Psoas muscle (tissue), 8 donors: ENCODE results near the gene SH3D21. TPM values are rescaled to one million over a fixed set of nuclear protein-coding genes. Genes with fewer than 3 reads are reported as not detected.

Experiments
- ATAC-seq, 4 donors: fragments of 200-7000 bp; cut with Tn5 transposase; one replicate each; pipeline ENCODE4 v1.9.1; 2020; ENCODE audit warnings: moderate library complexity in 3 of 4, mild to moderate bottlenecking in 2 of 4
- DNase-seq, 2 donors: peaks; one replicate each; pipeline ENCODE4 v3.0.0-alpha.2; 2020
- H3K27ac ChIP-seq: fragments of 200-600 bp; one replicate; pipeline ENCODE4 v1.8.0; 2022
- H3K27me3 ChIP-seq, 3 donors: fragments of 200-600 bp in 1 of 3; one replicate each; pipeline versions ENCODE4 v1.6.1 to v1.8.0; 2013 to 2022; ENCODE audit warnings: low read length in 2 of 3, mild to moderate bottlenecking in 2 of 3, moderate library complexity in 1 of 3; ENCODE audit not compliant: insufficient read depth in 3 of 3
- H3K36me3 ChIP-seq, 2 donors: fragments of 200-600 bp in 1 of 2; one replicate each; pipeline versions ENCODE4 v1.6.1 to v1.8.0; 2013 to 2022; ENCODE audit warnings: low read depth in 1 of 2, mild to moderate bottlenecking in 1 of 2, moderate library complexity in 1 of 2; ENCODE audit not compliant: insufficient read depth in 1 of 2
- H3K4me1 ChIP-seq: fragments of 200-600 bp; one replicate; pipeline ENCODE4 v1.8.0; 2022
- H3K4me3 ChIP-seq: fragments of 200-600 bp; one replicate; pipeline ENCODE4 v1.8.0; 2022; ENCODE audit warnings: mild to moderate bottlenecking
- H3K9me3 ChIP-seq: fragments of 200-600 bp; one replicate; pipeline ENCODE4 v1.8.0; 2022
- CTCF ChIP-seq: fragments of 200-600 bp; IDR thresholded peaks from one replicate; pipeline ENCODE4 v1.8.0; 2022; ENCODE audit warnings: antibody characterized with exemption
- WGBS, 3 donors: extraction: QIAGEN DNeasy Blood & Tissue Kit; methylation state at CpG; one replicate each; pipeline versions ENCODE4 v1.1.6 to v1.1.7; 2013; 5-methylcytosine and 5-hydroxymethylcytosine counted together
- intact Hi-C, 2 donors: fragments of 100-400 bp; cut with DNase I; formaldehyde crosslinking; loops; one replicate each; pipeline versions ENCODE4 v1.11.0 to v1.14.2; 2022
- polyA plus RNA-seq, 3 donors: library from polyadenylated mRNA; stranded (reverse); fragments of 200-250 nt; gene quantifications; one replicate each; pipeline ENCODE4 v1.2.3, GENCODE V29; 2013
- total RNA-seq, 4 donors: library from RNA; stranded (reverse); fragmentation: NEBNext Ultra II Directional in 2 of 4; extraction: Animal tissue kit (Norgen Biotek cat#: 25700) in 2 of 4; gene quantifications; one replicate each; pipeline versions ENCODE4 v1.2.1 to v1.2.4, GENCODE V29; 2021 to 2023
- donor health status: healthy with polysubstance abuse.
- donor health status: DM: no; HTN: no; CAD: no; lungs with moderate emphysema.
- donor health status: Bipolar disorder and iron deficiency.
- donor health status: healthy.
- donor health status: DM: yes; HTN: yes; CAD: no.
- donor health status: DM: no; HTN: no; CAD: no.
- donor health status: DM: no; HTN: no; CAD: no.
- donor health status: DM: yes; HTN: yes; CAD: no.

SH3D21 gene
- total and polyA plus RNA-seq, 7 donors: 0.36 to 1.1 (median 0.88) TPM

GRCh38 chr1:36268981-36269380, 37.2 kb upstream of the SH3D21 start:
- intact Hi-C loops: no loop called here
- no peak for ATAC-seq
- TF ChIP-seq CTCF: no peak
- no peaks in the 10 kb centered on the region for H3K9me3 ChIP-seq
- peak overlapping the region; percentile 61 for H3K27ac ChIP-seq
- no peaks in the 10 kb centered on the region for H3K27me3 ChIP-seq
- WGBS, 3 donors: 77 to 92% (median 79%) methylated on average over 6 of the region's 6 CpGs
- peaks cover 0 to 41% of the 10 kb centered on the region in 2 donors for H3K36me3 ChIP-seq
- no peak for DNase-seq
- peaks cover 53% of the 10 kb centered on the region for H3K4me1 ChIP-seq
- no peak overlapping the region for H3K4me3 ChIP-seq

GRCh38 chr1:36269408-36269838, 36.7 kb upstream of the SH3D21 start:
- WGBS, 3 donors: 47 to 56% (median 55%) methylated on average over 2 of the region's 2 CpGs
- intact Hi-C loops: no loop called here
- peak in 3 of 4 donors; percentile 49 to 71 (median 56) for ATAC-seq
- peaks cover 0 to 39% of the 10 kb centered on the region in 2 donors for H3K36me3 ChIP-seq
- H3K4me3 ChIP-seq: no peak overlapping the region
- peak overlapping the region; percentile 61 for H3K27ac ChIP-seq
- H3K27me3 ChIP-seq: no peaks in the 10 kb centered on the region
- no peaks in the 10 kb centered on the region for H3K9me3 ChIP-seq
- no peak for DNase-seq
- H3K4me1 ChIP-seq: peaks cover 49% of the 10 kb centered on the region
- no peak for TF ChIP-seq CTCF

- peaks cover 0 to 37% of the 10 kb centered on the region in 2 donors for H3K36me3 ChIP-seq
- peak overlapping the region; percentile 67 for H3K27ac ChIP-seq
- TF ChIP-seq CTCF: no peak
- ATAC-seq (no peak), DNase-seq (no peak)
- 82 to 89% (median 86%) methylated on average over 5 of the region's 5 CpGs for WGBS, 3 donors
- no peaks in the 10 kb centered on the region for H3K9me3 ChIP-seq
- H3K4me1 ChIP-seq: peaks cover 38% of the 10 kb centered on the region
- intact Hi-C loops: no loop called here
- H3K27me3 ChIP-seq: no peaks in the 10 kb centered on the region
- no peak overlapping the region for H3K4me3 ChIP-seq
These were observed 33.1 kb upstream of the SH3D21 start for GRCh38 chr1:36273024-36273423.

- Histone ChIP-seq H3K4me3 (no peak overlapping the region), H3K4me1 (peaks cover 37% of the 10 kb centered on the region), H3K36me3 (peaks cover 0 to 27% of the 10 kb centered on the region in 2 donors), H3K9me3 (no peaks in the 10 kb centered on the region), H3K27ac (peak overlapping the region; percentile 44), H3K27me3 (no peaks in the 10 kb centered on the region)
- DNase-seq (no peak), ATAC-seq (no peak)
- 96 to 100% (median 96%) methylated on average over 1 of the region's 1 CpG for WGBS, 3 donors
- intact Hi-C loops: no loop called here
- TF ChIP-seq CTCF: no peak
These were observed 32.0 kb upstream of the SH3D21 start for GRCh38 chr1:36274201-36274600.

GRCh38 chr1:36276688-36277087, 29.5 kb upstream of the SH3D21 start:
- H3K4me3 ChIP-seq: no peak overlapping the region
- no peaks in the 10 kb centered on the region for H3K27me3 ChIP-seq
- H3K36me3 ChIP-seq: peaks cover 0 to 13% of the 10 kb centered on the region in 2 donors
- no peaks in the 10 kb centered on the region for H3K9me3 ChIP-seq
- peak overlapping the region; percentile 91 for H3K27ac ChIP-seq
- no peak for DNase-seq
- no peak for TF ChIP-seq CTCF
- 93 to 97% (median 93%) methylated on average over 6 of the region's 6 CpGs for whole genome bisulfite sequencing, 3 donors
- no peak for ATAC-seq
- intact Hi-C loops: no loop called here
- H3K4me1 ChIP-seq: peaks cover 44% of the 10 kb centered on the region
